H1 (cell line): ENCODE results near the gene KLRK1. TPM values are rescaled to one million over a fixed set of nuclear protein-coding genes. Genes with fewer than 3 reads are reported as not detected.
"Not testable (repeated sequence)": the region's sequence is repeated elsewhere in the genome, so short reads cannot be mapped to it uniquely, and the experiment has no call there.

Experiments
- CTCF ChIA-PET: fragments of 300-600 bp; sonication (Branson Sonifier 250); formaldehyde crosslinking; loops from one replicate; lab custom pipeline; 2021; ENCODE audit not compliant: partially characterized antibody; lab: Charles Lee
- POLR2A ChIA-PET: fragments of 300-600 bp; sonication (Branson Sonifier 250); formaldehyde crosslinking; loops from one replicate; lab custom pipeline; 2021; ENCODE audit warnings: inconsistent platforms; ENCODE audit not compliant: partially characterized antibody; lab: Charles Lee
- DNase-seq, 2 experiments: peaks; one replicate each; pipeline versions ENCODE4 v3.0.0 to v3.0.0-alpha.2; 2010 to 2022; ENCODE audit warnings: low spot score in 2 of 2, low read depth in 1 of 2, mixed read lengths in 1 of 2
- FAIRE-seq: peaks from 2 replicates; lab custom pipeline; 2011; peaks lifted over from hg19 to GRCh38; lab: Jason Lieb, UNC
- H2AFZ ChIP-seq: 2 replicates; pipeline ENCODE4 v1.8.1; 2012; ENCODE audit warnings: low read length, inconsistent platforms
- H2AK5ac ChIP-seq: 2 replicates; pipeline ENCODE4 v1.6.1; 2013; ENCODE audit warnings: low read depth, low read length
- H2BK120ac ChIP-seq: replicated peaks from 2 replicates; pipeline ENCODE3; 2013; ENCODE audit warnings: low read depth, low read length, inconsistent platforms
- H2BK12ac ChIP-seq: 2 replicates; pipeline ENCODE4 v1.6.1; 2013; ENCODE audit warnings: low read depth, low read length
- H2BK15ac ChIP-seq: 2 replicates; pipeline ENCODE4 v1.6.1; 2013; ENCODE audit warnings: low read length
- H2BK20ac ChIP-seq: 2 replicates; pipeline ENCODE4 v1.6.1; 2013; ENCODE audit warnings: low read length
- H2BK5ac ChIP-seq: 2 replicates; pipeline ENCODE4 v1.6.1; 2013; ENCODE audit warnings: low read depth, low read length
- H3K14ac ChIP-seq: 2 replicates; pipeline ENCODE4 v1.6.1; 2013; ENCODE audit warnings: inconsistent platforms; ENCODE audit not compliant: insufficient read length
- H3K18ac ChIP-seq: 2 replicates; pipeline ENCODE4 v1.6.1; 2013; ENCODE audit warnings: low read length; ENCODE audit errors: extremely low read depth
- H3K23ac ChIP-seq: 2 replicates; pipeline ENCODE4 v1.6.1; 2013; ENCODE audit warnings: inconsistent platforms; ENCODE audit not compliant: insufficient read length
- H3K23me2 ChIP-seq: 2 replicates; pipeline ENCODE4 v1.6.1; 2013; ENCODE audit warnings: low read depth, low read length
- H3K27ac ChIP-seq: 2 replicates; pipeline ENCODE4 v1.6.1; 2011; ENCODE audit warnings: low read depth, low read length, inconsistent platforms
- H3K27me3 ChIP-seq, 4 experiments: replicated peaks in 1 of 4; 1 replicate in 1 of 4; 2 replicates in 3 of 4; pipeline versions ENCODE4 v1.6.1 to v1.8.1; 2011 to 2013; ENCODE audit warnings: low read length in 3 of 4, mild to moderate bottlenecking in 3 of 4, inconsistent platforms in 2 of 4, mixed read lengths in 2 of 4, moderate library complexity in 1 of 4; ENCODE audit not compliant: control insufficient read depth in 3 of 4, insufficient read depth in 3 of 4; ENCODE audit errors: extremely low read depth in 1 of 4
- H3K36me3 ChIP-seq, 4 experiments: 2 replicates each; pipeline versions ENCODE4 v1.6.1 to v1.8.1; 2011 to 2013; ENCODE audit warnings: mild to moderate bottlenecking in 4 of 4, low read length in 3 of 4, moderate library complexity in 2 of 4, control low read depth in 1 of 4, inconsistent platforms in 1 of 4; ENCODE audit not compliant: insufficient read depth in 4 of 4, control insufficient read depth in 2 of 4
- H3K4ac ChIP-seq: replicated peaks from 2 replicates; pipeline ENCODE3; 2013; ENCODE audit warnings: low read length, low read depth, mixed read lengths, inconsistent platforms; ENCODE audit not compliant: insufficient read length
- H3K4me1 ChIP-seq, 4 experiments: replicated peaks in 1 of 4; 1 replicate in 1 of 4; 2 replicates in 3 of 4; pipeline versions ENCODE4 v1.6.1 to v1.8.1; 2011 to 2013; ENCODE audit warnings: low read length in 3 of 4, inconsistent platforms in 2 of 4, mixed read lengths in 1 of 4; ENCODE audit not compliant: insufficient read depth in 4 of 4, control insufficient read depth in 3 of 4
- H3K4me2 ChIP-seq, 2 experiments: 2 replicates each; pipeline versions ENCODE4 v1.6.1 to v1.8.1; 2011 to 2013; ENCODE audit warnings: low read depth in 2 of 2, low read length in 2 of 2, control low read depth in 1 of 2, inconsistent platforms in 1 of 2, mild to moderate bottlenecking in 1 of 2; ENCODE audit not compliant: insufficient read depth in 1 of 2
- H3K4me3 ChIP-seq, 4 experiments: fragments of 200-600, 300-600 bp in 1 of 4; sonication (generic), shearing (Covaris generic), sonication (Bioruptor Twin) in 1 of 4; 2 replicates each; pipeline versions ENCODE4 v1.5.1 to v1.8.1; 2011 to 2016; ENCODE audit warnings: low read length in 4 of 4, low read depth in 3 of 4, control low read depth in 2 of 4, inconsistent platforms in 2 of 4, mild to moderate bottlenecking in 2 of 4, mixed read lengths in 1 of 4, moderate library complexity in 1 of 4; ENCODE audit not compliant: insufficient read depth in 2 of 4; ENCODE audit errors: extremely low read depth in 1 of 4
- H3K56ac ChIP-seq: replicated peaks from 2 replicates; pipeline ENCODE3; 2013; ENCODE audit warnings: low read depth, mild to moderate bottlenecking, mixed read lengths, low read length, inconsistent platforms; ENCODE audit not compliant: insufficient read length
- H3K79me1 ChIP-seq: 2 replicates; pipeline ENCODE4 v1.6.1; 2013; ENCODE audit warnings: low read depth, low read length, control low read depth
- H3K79me2 ChIP-seq, 2 experiments: 2 replicates each; pipeline versions ENCODE4 v1.6.1 to v1.8.1; 2012 to 2013; ENCODE audit warnings: low read length in 2 of 2, mild to moderate bottlenecking in 2 of 2, inconsistent platforms in 1 of 2; ENCODE audit not compliant: insufficient read depth in 2 of 2, control insufficient read depth in 1 of 2
- H3K9ac ChIP-seq, 4 experiments: replicated peaks in 1 of 4; 1 replicate in 1 of 4; 2 replicates in 3 of 4; pipeline versions ENCODE4 v1.6.1 to v1.8.1; 2011 to 2013; ENCODE audit warnings: low read depth in 3 of 4, low read length in 3 of 4, control low read depth in 2 of 4, mild to moderate bottlenecking in 2 of 4, moderate library complexity in 2 of 4, inconsistent platforms in 1 of 4; ENCODE audit errors: extremely low read depth in 1 of 4
- H3K9me3 ChIP-seq, 2 experiments: 2 replicates each; pipeline versions ENCODE4 v1.6.1 to v1.8.1; 2012 to 2013; ENCODE audit warnings: mild to moderate bottlenecking in 2 of 2, moderate library complexity in 2 of 2, control low read depth in 1 of 2, inconsistent platforms in 1 of 2, low read depth in 1 of 2, low read length in 1 of 2, mixed read lengths in 1 of 2; ENCODE audit not compliant: insufficient read depth in 2 of 2
- H4K20me1 ChIP-seq, 2 experiments: replicated peaks in 1 of 2; 2 replicates each; pipeline versions ENCODE3 to v1.8.1; 2011 to 2013; ENCODE audit warnings: inconsistent platforms in 2 of 2, low read length in 2 of 2, mild to moderate bottlenecking in 1 of 2; ENCODE audit not compliant: insufficient read depth in 2 of 2, control insufficient read depth in 1 of 2
- H4K5ac ChIP-seq: 2 replicates; pipeline ENCODE4 v1.6.1; 2013; ENCODE audit warnings: low read length, low read depth, mixed read lengths, inconsistent platforms; ENCODE audit not compliant: insufficient read length
- H4K8ac ChIP-seq: 2 replicates; pipeline ENCODE4 v1.8.0; 2013; ENCODE audit warnings: mild to moderate bottlenecking, moderate library complexity, low read length, inconsistent platforms; ENCODE audit not compliant: insufficient read depth; ENCODE audit errors: extremely low read depth
- H4K91ac ChIP-seq: replicated peaks from 2 replicates; pipeline ENCODE3; 2013; ENCODE audit warnings: low read length, mixed read lengths, inconsistent platforms; ENCODE audit not compliant: insufficient read length
- JUND ChIP-seq: IDR thresholded peaks from 2 replicates; pipeline ENCODE4 v1.6.1; 2011; ENCODE audit warnings: mild to moderate bottlenecking, improper control_type of control experiment, low read length
- SIRT6 ChIP-seq: IDR thresholded peaks from one replicate; pipeline ENCODE4 v1.7.1; 2012; ENCODE audit warnings: low read length, inconsistent platforms
- WGBS, 2 experiments: shearing (Covaris generic) in 1 of 2; methylation state at CpG; one replicate each; pipeline versions ENCODE4 v1.1.6 to v1.1.7; 2013 to 2015; ENCODE audit warnings: low lambda C conversion rate in 2 of 2, mixed read lengths in 2 of 2, inconsistent platforms in 1 of 2, low coverage in 1 of 2, missing lambda C conversion rate in 1 of 2; ENCODE audit not compliant: insufficient replicate concordance in 2 of 2, insufficient coverage in 1 of 2, insufficient read length in 1 of 2; ENCODE audit errors: extremely low coverage in 1 of 2, missing lambda C conversion rate in 1 of 2; 5-methylcytosine and 5-hydroxymethylcytosine counted together
- polyA plus RNA-seq, 7 experiments: library from polyadenylated mRNA; depleted of rRNA in 3 of 7; stranded (reverse) in 5 of 7; unstranded in 2 of 7; fragments of >200 nt in 5 of 7; fragments of 200-250 nt in 2 of 7; gene quantifications; 1 replicate in 5 of 7; 2 replicates in 1 of 7; 4 replicates in 1 of 7; pipeline versions ENCODE4 v1.2.1 to v1.2.3, GENCODE V29; 2011 to 2013; ENCODE audit warnings: missing spikeins in 2 of 7, mixed read lengths in 2 of 7
- total RNA-seq: library from RNA; stranded (reverse); fragmentation: NEBNext Ultra II Directional; extraction: Animal tissue kit (Norgen Biotek cat#: 25700); gene quantifications from 2 replicates; pipeline ENCODE4 v1.2.1, GENCODE V29; 2021

The KLRK1 gene
- total and polyA plus RNA-seq, 2 of the 8 experiments (the other 6 are each of a cell fraction or from before 2014, with no cell fraction given), result not detected

GRCh38 chr12:10388624-10389413 lies 1.0 kb downstream of the KLRK1 start (continued):
- TF ChIP-seq JUND (no peak), SIRT6 (no peak)
- TF ChIP-seq, all 59 proteins: peak for 0

DNA sequence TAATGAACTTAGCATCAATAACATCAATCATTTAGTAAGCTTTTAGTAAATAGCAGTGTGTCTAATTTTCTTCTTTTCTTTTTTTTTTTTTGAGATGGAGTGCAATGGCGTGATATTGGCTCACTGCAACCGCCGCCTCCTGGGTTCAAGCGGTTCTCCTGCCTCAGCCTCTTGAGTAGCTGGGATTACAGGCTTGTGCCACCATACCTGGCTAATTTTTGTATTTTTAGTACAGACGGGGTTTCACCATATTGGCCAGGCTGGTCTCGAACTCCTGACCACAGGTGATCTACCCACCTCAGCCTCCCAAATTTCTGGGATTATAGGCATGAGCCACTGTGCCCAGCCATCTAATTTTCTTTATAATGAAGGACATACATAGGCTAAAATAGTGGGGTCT lies 2.3 kb downstream of the KLRK1 start:
- H4K5ac ChIP-seq, H4K20me1 ChIP-seq, H2BK12ac ChIP-seq, H4K8ac ChIP-seq, H2BK15ac ChIP-seq, H3K56ac ChIP-seq, H3K4me3 ChIP-seq, H3K27ac ChIP-seq, H2BK5ac ChIP-seq, H2BK120ac ChIP-seq, H3K79me1 ChIP-seq, H3K4ac ChIP-seq, H2BK20ac ChIP-seq, H3K9me3 ChIP-seq, H3K4me2 ChIP-seq, H3K23me2 ChIP-seq, H2AK5ac ChIP-seq, H3K14ac ChIP-seq, POLR2A ChIA-PET, H2AFZ ChIP-seq, H3K18ac ChIP-seq, H3K9ac ChIP-seq, H3K79me2 ChIP-seq, H3K36me3 ChIP-seq, H4K91ac ChIP-seq, H3K23ac ChIP-seq, H3K4me1 ChIP-seq, DNase-seq, H3K27me3 ChIP-seq, FAIRE-seq: not testable (repeated sequence)
- CTCF ChIA-PET, result interaction anchor here (1.2 kb wide), 1 partner anchor 21 kb away, joined by 4 read pairs; no protein-coding TSS in a partner anchor
- 91% methylated on average over 6 of the region's 6 CpGs; no CpG with 5 or more reads in 1 of the 2 experiments for WGBS, 2 experiments
